SU-DHL-6 (cell line): ENCODE results near the gene STXBP3.

Experiments used
- CTCF ChIP-seq: fragments of 200-600 bp; sonication (generic); IDR thresholded peaks from one replicate; pipeline ENCODE4 v1.5.1; 2017; ENCODE audit warnings: antibody characterized with exemption, mild to moderate bottlenecking, low read length, moderate library complexity; ENCODE audit not compliant: insufficient read depth, poor library complexity, severe bottlenecking
- EZH2phosphoT487 ChIP-seq: fragments of 200-600 bp; sonication (generic), shearing (Covaris generic); conservative IDR thresholded peaks from 2 replicates; pipeline ENCODE4 v1.6.1; 2018; ENCODE audit warnings: mild to moderate bottlenecking, antibody characterized with exemption, low read length, moderate library complexity, mixed read lengths

- TF ChIP-seq CTCF = no peak
- no peak for TF ChIP-seq EZH2phosphoT487
Observed at GRCh38 chr1:108845446-108845845, 99.0 kb downstream of the STXBP3 start.
